Glutamatergic neuron (in vitro differentiated cells): ENCODE results near the gene CMC1. TPM values are rescaled to one million over a fixed set of nuclear protein-coding genes. Genes with fewer than 3 reads are reported as not detected.

Experiments
- DNase-seq: peaks from one replicate; pipeline ENCODE4 v3.0.0; 2022
- H3K27ac Mint-ChIP-seq: one replicate; pipeline ENCODE4 v1.8.0; 2020; ENCODE audit warnings: mild to moderate bottlenecking, mixed read lengths, inconsistent platforms; ENCODE audit not compliant: unreplicated experiment
- H3K27me3 Mint-ChIP-seq: one replicate; pipeline ENCODE4 v1.8.0; 2020; ENCODE audit warnings: mild to moderate bottlenecking, moderate library complexity, mixed read lengths, inconsistent platforms; ENCODE audit not compliant: unreplicated experiment
- H3K36me3 Mint-ChIP-seq: one replicate; pipeline ENCODE4 v1.8.0; 2020; ENCODE audit warnings: mild to moderate bottlenecking, mixed read lengths, inconsistent platforms; ENCODE audit not compliant: unreplicated experiment
- H3K4me1 Mint-ChIP-seq: one replicate; pipeline ENCODE4 v1.8.0; 2020; ENCODE audit warnings: mild to moderate bottlenecking, low read depth, mixed read lengths, inconsistent platforms; ENCODE audit not compliant: unreplicated experiment
- H3K4me3 Mint-ChIP-seq: one replicate; pipeline ENCODE4 v1.8.0; 2020; ENCODE audit warnings: mild to moderate bottlenecking, mixed read lengths, inconsistent platforms; ENCODE audit not compliant: unreplicated experiment
- H3K9me3 Mint-ChIP-seq: one replicate; pipeline ENCODE4 v1.8.0; 2020; ENCODE audit warnings: mild to moderate bottlenecking, moderate library complexity, mixed read lengths, inconsistent platforms; ENCODE audit not compliant: unreplicated experiment
- total RNA-seq: library from RNA; stranded (reverse); fragmentation: NEBNext Ultra II Directional; extraction: Animal tissue kit (Norgen Biotek cat#: 25700); gene quantifications from one replicate; pipeline ENCODE4 v1.2.1, GENCODE V29; 2021; ENCODE audit not compliant: unreplicated experiment
- TF ChIP-seq, protein P1 (sequence below): fragments of 200-600 bp; sonication (generic); IDR thresholded peaks from one replicate; pipeline ENCODE4 v1.5.0; 2021; ENCODE audit not compliant: partially characterized antibody, unreplicated experiment

Gene CMC1
- total RNA-seq, 1 donor from 2014 or later, result 9.8 TPM

DNA sequence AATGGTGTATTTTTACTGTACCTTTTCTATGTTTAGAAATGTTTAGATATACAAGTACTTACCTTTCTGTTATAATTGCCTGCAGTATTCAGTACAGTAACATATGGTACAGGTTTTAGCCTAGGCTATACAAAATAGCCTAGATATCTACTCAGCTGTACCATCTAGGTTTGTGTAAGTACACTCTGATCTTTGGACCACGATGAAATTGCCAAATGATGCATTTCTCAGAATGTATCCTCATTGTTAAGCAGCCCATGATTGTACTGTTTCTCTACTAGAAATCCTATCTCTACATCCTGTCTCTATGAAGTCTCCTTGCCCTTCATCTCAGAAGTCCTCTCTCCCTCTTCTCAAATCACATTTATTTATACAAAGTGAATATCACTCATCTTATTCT is 74.3 kb downstream of the CMC1 start:
- no peaks in the 10 kb centered on the region for H3K36me3 Mint-ChIP-seq
- H3K9me3 Mint-ChIP-seq, result no peaks in the 10 kb centered on the region
- DNase-seq, result no peak
- H3K27me3 Mint-ChIP-seq, result no peaks in the 10 kb centered on the region
- TF ChIP-seq, protein P1, sequence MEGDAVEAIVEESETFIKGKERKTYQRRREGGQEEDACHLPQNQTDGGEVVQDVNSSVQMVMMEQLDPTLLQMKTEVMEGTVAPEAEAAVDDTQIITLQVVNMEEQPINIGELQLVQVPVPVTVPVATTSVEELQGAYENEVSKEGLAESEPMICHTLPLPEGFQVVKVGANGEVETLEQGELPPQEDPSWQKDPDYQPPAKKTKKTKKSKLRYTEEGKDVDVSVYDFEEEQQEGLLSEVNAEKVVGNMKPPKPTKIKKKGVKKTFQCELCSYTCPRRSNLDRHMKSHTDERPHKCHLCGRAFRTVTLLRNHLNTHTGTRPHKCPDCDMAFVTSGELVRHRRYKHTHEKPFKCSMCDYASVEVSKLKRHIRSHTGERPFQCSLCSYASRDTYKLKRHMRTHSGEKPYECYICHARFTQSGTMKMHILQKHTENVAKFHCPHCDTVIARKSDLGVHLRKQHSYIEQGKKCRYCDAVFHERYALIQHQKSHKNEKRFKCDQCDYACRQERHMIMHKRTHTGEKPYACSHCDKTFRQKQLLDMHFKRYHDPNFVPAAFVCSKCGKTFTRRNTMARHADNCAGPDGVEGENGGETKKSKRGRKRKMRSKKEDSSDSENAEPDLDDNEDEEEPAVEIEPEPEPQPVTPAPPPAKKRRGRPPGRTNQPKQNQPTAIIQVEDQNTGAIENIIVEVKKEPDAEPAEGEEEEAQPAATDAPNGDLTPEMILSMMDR, result no peak
- no peak overlapping the region for H3K4me3 Mint-ChIP-seq
- H3K27ac Mint-ChIP-seq, result no peak overlapping the region
- peaks cover 2% of the 10 kb centered on the region for H3K4me1 Mint-ChIP-seq

- no peaks in the 10 kb centered on the region for H3K36me3 Mint-ChIP-seq
- TF ChIP-seq, protein P1, result no peak
- no peak for DNase-seq
- peaks cover 2% of the 10 kb centered on the region for H3K4me1 Mint-ChIP-seq
- no peak overlapping the region for H3K4me3 Mint-ChIP-seq
- no peak overlapping the region for H3K27ac Mint-ChIP-seq
- H3K27me3 Mint-ChIP-seq, result no peaks in the 10 kb centered on the region
- no peaks in the 10 kb centered on the region for H3K9me3 Mint-ChIP-seq
These were observed 74.8 kb downstream of the CMC1 start for GRCh38 chr3:28316226-28316625.

GRCh38 chr3:28317438-28318022 is 76.1 kb downstream of the CMC1 start:
- TF ChIP-seq, protein P1, result peak; percentile 53
- no peaks in the 10 kb centered on the region for H3K9me3 Mint-ChIP-seq
- DNase-seq, result no peak

DNA sequence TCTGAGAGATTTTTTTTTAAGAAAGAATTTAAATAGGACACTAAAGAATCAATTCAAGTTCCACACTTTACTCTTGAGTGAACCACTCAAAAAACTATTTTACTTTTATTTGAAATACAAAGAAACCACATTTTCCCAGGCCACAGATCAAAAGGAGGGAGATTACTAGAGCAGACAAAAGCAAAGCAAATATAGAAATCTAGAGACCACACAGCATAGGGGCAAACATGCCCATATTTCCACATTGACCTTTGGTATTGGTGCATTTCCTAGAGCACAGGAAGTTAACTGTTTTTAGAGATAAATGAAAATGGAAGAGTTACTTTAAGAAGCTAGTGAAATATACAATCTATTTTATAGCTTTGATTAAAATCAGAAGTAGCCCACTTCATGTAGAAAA is 79.6 kb downstream of the CMC1 start:
- TF ChIP-seq, protein P1, result no peak
- H3K27me3 Mint-ChIP-seq, result no peaks in the 10 kb centered on the region
- H3K4me1 Mint-ChIP-seq, result no peaks in the 10 kb centered on the region
- no peak for DNase-seq
- H3K4me3 Mint-ChIP-seq, result no peak overlapping the region
- no peaks in the 10 kb centered on the region for H3K9me3 Mint-ChIP-seq
- no peaks in the 10 kb centered on the region for H3K36me3 Mint-ChIP-seq
- no peak overlapping the region for H3K27ac Mint-ChIP-seq

More at GRCh38 chr3:28317438-28318022, 76.1 kb downstream of the CMC1 start:
- no peaks in the 10 kb centered on the region for H3K36me3 Mint-ChIP-seq
- H3K4me1 Mint-ChIP-seq, result no peaks in the 10 kb centered on the region
- no peak overlapping the region for H3K4me3 Mint-ChIP-seq
- no peaks in the 10 kb centered on the region for H3K27me3 Mint-ChIP-seq
- no peak overlapping the region for H3K27ac Mint-ChIP-seq

DNA sequence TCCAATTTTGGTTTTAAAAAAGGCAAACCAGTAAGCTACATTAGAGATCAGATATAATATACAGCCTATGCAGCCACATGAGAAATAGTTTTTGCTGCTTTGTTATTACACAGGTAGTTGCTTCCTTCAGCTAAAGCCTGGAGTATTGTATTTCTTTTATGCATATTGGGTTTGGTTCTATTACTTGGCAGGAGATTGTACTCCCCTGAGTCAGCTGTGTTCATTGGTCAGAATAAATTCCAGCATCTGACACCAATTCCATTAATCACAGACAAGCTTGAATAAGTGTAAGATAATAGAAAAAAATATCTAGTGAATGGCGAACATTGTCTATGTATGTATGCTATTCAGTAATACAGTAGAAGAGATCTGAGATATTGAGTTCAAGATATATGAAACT is 81.0 kb downstream of the CMC1 start:
- Mint-ChIP-seq H3K4me3 (no peak overlapping the region), H3K27me3 (no peaks in the 10 kb centered on the region), H3K36me3 (no peaks in the 10 kb centered on the region), H3K9me3 (no peaks in the 10 kb centered on the region), H3K27ac (no peak overlapping the region), H3K4me1 (no peaks in the 10 kb centered on the region)
- no peak for DNase-seq
- TF ChIP-seq, protein P1, result no peak
